GM21447 (cell line): ENCODE data around the gene UBXN2A.
"Not testable (repeated sequence)": the region's sequence is repeated elsewhere in the genome, so short reads cannot be mapped to it uniquely, and the experiment has no call there.

ENCODE experiments used
- ATAC-seq: cut with Tn5 transposase; IDR thresholded peaks from one replicate; pipeline ENCODE4 v1.9.1; 2021; ENCODE audit not compliant: unreplicated experiment

The UBXN2A gene

DNA sequence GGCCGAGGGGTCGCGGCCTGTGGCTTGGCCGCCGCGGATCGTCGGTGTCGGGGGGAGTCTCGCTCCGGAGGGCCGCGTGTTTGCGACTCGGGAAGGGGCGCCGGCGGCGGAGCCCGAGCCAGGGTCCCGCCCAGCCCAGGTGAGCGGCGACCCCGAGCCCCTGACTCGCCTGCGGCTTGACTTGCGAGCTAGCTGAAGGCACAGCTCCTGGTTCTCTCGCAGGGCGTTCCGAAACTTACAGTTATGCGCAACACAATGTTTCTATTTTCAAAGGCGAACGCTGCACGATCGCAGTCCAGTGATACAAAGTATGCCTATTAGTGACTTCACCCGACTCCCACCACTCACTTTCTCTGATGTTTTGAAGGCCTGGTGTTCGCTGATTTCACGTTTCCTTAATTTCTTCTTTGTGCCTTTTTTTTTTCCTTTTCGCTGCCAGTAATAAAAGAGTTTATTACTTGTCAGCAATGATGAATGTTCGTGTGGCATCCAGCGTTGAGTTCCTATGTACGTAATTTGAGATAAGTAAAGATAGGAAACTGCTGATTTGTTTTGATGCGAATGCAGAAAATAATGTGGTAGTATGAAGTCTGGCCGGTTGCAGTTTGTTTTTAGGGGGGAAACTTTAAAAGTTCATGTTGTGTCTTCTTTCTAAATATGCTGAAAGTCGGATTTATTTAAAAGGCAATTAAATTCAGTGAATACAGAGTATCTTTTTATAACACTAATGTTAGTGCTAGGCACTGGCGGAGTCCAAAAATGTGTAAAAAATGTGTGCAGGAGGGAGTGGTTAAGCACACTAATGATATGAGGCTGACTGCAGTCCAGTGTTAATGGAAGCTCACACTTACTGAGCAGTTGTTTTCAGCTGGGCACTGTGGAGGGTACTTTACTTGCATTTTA, 706 bp downstream of the UBXN2A start:
- peak; percentile 69 for ATAC-seq

GRCh38 chr2:23941644-23942043, 1.4 kb downstream of the UBXN2A start:
- no peak for ATAC-seq

DNA sequence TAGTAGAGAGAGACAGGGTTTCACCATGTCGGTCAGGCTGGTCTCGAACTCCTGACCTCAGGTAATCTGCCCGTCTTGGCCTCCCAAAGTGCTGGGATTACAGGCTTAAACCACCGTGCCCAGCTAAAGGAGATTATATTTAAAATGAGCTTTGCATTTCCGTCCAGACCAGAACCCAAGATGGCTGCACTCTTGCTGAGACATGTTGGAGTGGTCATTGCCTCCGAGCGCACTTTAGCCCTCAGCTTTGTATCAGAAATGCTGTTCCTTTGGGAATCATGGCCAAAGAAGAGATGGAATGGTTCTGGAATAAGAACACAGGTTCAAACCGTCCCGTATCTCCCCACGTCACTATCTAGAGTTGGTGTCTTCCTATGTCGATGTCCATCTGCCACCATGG, 3.4 kb downstream of the UBXN2A start:
- no peak for ATAC-seq

DNA sequence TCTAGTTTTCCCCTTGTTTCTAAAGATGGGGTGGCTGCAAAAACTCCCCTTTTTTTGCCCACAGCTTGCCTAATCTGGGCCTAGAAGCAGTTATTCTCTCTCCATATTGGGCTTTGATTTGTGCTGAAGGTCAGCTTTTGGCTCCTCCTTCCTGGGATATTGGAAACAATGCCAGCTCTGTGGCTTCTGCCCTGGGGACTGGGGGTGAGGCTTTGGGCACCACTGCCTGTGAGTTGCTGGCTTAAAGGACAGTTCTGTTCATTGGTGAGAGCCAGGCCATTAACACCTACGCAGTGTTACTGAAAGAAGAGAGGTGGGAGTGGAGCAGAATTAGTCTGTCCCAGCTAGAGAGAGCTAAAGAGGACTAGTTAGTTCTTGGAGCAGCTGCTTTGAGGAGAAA, 4.3 kb downstream of the UBXN2A start:
- ATAC-seq, result no peak

DNA sequence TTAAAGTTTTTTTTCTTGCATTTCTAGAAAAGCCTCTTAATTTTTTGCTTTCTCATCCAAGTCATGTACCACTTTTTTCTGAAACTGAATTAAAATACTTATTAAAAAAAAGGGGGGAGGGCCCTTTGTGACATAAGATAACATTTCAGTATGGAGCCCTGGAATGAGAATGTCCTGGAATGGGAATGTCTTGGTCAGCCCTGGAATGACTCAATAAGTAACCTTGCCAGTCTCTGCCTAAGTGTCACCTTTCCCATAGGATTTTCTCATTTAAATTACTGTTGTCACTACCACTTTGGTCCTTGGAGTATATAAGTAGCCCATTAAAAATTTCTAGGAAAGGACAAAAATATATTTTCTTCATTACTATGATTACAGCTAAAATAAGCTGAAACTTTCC, 4.7 kb downstream of the UBXN2A start:
- ATAC-seq, result no peak

- no peak for ATAC-seq
Measured at GRCh38 chr2:23947350-23947749, 7.1 kb downstream of the UBXN2A start.

- not testable (repeated sequence) for ATAC-seq
Measured at GRCh38 chr2:23952558-23952957, 12.3 kb downstream of the UBXN2A start.

DNA sequence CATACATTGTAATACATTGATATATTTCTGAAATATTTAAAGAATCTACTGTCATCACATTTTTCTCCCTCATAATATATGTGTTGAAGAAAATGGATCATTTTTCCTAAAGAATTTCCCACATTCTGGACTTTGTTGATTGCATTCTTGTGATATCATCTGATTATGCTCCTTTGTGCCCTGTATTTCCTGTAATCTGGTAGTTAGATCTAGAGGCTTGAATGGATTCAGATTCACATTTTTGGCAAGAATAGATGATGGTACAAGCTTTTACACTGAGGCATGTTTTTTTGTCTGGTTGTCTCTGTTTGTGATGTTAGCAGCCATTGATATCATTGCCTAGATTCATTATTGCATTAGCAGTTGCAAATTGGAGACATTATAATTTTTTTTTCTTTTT, 13.4 kb downstream of the UBXN2A start:
- ATAC-seq, result no peak

- no peak for ATAC-seq
Measured at GRCh38 chr2:23954325-23955014, 14.2 kb downstream of the UBXN2A start.

DNA sequence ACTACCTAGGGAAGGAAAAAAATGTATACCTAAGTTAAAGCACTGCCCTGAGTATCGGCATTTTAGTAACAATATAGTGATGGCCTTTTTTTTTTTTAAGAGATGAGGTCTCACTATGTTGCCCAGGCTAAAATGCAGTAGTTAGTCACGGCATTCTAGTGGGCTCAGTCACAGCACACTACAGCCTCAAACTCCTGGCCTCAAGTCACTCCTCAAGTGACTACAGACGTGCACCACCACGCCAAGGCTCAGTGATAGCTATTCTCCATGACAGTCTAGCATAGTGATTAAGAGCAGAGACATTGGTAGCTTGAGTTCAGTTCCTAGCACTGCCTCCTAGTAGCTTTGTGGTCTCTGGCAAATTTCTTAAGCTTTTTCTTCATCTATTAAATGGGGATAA, 27.6 kb downstream of the UBXN2A start:
- no peak for ATAC-seq

GRCh38 chr2:23976883-23977282, 36.6 kb downstream of the UBXN2A start:
- ATAC-seq, result no peak

DNA sequence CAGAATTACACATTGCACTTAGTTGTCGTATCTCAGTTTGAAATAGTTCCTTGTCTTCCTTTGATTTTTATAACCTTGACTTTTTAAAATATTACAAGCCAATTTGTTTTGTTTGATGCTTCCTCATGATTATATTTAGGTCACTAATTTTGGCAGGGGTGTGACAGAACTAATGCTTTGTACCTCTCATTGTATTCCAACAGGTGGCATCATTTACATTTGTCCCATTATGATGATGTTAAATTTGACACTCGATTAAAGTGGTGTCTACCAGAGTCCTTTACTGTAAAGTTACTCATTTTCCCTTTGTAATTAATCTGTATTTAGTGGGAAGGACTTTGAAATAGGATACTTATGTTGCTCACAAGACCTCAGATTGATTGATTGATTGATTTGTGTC, 48.1 kb downstream of the UBXN2A start:
- ATAC-seq, result no peak

GRCh38 chr2:23992931-23993330, 52.7 kb downstream of the UBXN2A start:
- no peak for ATAC-seq

DNA sequence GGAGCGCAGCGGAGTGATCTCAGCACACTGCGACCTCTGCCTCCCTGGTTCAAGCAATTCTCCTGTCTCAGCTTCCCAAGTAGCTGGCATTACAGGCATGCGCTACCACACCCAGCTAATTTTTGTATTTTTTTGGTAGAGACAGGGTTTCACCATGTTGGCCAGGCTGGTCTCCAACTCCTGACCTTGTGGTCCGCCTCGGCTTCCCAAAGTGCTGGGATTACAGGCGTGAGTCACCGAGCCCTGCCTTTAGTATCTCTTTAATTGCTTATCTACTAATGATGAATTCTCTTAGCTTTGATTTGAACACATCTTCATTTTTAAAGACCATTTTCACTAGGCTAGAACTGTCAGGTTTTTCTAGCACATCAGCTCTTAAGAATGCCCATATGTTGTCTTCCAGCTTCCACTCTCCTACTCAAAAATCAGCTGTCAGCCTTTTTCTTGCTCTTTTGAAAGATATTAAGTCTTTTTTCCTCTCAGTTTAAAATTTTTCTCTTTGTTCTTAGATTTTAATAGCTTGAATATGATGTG, 53.5 kb downstream of the UBXN2A start:
- no peak for ATAC-seq

GRCh38 chr2:23994567-23994966, 54.3 kb downstream of the UBXN2A start:
- no peak for ATAC-seq

- no peak for ATAC-seq
Measured at GRCh38 chr2:24007693-24008092, 67.4 kb downstream of the UBXN2A start.

DNA sequence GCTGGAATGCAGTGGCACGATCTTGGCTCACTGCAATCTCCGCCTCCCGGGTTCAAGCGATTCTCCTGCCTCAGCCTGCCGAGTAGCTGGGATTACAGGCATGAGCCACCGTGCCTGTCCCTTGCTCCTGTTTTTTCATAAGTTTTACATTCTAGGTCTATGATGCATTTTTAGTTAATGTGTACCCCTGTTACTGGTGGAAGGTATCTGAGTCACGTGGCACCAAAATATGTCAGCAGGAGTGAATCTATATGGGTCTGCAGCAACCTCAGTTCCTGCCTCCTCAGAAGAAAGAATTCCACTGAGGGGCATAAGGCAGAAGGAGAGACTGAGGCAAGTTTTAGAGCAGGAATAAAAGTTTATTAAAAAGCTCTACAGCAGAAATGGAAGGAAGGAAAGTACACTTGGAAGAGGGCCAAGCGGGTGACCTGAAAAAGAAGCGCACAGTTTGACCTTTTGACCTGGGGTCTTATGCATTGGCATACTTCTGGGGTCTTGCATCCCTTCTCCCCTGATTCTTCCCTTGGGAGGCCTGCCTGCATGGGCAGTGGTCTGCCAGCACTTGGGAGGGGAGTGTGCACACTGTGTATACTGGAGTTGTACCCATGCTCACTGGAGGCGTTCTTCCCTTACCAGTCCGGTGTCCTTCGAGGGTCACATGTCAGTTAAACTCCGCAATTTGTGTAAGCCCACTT, 68.6 kb downstream of the UBXN2A start:
- ATAC-seq, result no peak

DNA sequence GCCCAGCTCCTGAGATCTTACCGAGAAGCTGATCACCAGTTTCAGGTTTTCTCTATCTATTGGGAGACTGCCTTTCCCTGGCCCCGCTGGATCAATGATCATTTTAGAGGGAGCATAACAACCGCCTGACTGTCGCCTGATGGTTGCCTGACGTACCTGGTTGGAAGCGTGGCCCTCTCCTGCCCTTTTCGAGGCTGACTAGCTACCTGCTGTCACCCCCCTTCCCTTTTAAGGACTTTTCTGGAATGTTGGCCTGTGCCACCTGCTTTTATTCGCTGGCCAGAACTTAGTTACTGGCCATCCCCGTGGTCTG, 69.1 kb downstream of the UBXN2A start:
- no peak for ATAC-seq

DNA sequence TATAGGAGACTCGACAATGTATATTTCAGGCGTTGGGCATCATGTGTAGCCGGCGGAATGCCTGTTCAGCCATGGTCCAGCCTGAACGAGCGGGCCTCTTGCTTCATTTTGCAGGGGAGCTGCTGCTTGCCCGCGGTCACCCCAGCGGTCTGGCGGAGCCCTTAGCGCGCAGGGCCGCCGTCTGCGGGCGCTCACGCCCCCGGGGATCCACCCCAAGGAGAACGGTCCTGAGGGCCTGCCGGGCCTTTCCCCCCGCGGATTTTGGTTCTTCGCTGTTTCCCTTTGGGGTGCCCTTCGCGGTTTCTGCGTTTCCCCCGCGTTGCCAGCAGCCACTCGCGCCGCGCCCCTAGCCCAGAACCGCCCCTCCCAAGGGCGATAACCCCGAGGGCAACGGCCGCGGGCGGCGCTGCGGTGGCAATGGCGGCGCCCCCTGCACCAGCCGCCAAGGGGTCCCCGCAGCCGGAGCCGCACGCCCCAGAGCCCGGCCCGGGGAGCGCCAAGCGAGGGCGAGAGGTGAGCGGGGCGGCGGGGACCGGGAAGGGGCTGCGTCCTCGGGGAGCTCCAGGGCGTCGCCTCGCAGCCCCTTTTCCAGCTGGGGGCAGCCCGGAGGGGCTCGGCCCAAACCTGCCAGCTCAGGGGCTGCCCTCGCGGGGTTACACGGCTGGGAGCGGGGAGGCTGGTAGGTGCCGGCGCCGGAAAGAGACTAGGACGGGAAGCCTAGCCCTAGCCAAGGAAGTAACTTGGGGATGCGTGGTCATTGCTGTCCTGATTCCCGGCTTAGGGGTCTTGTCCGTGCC, 69.6 kb downstream of the UBXN2A start, which contains the start of gene MFSD2B:
MFSD2B (plus strand) TSS at position 406 of the 797 bp plus-strand sequence; CDS start at position 418, 12 bp downstream.
- no peak for ATAC-seq

- no peak for ATAC-seq
Measured at GRCh38 chr2:24010477-24011249, 70.4 kb downstream of the UBXN2A start.
